Keratinocyte (primary cell): ENCODE data around the gene HBB. TPM values are rescaled to one million over a fixed set of nuclear protein-coding genes. Genes with fewer than 3 reads are reported as not detected.

Experiments used
- DNase-seq: peaks from one replicate; pipeline ENCODE4 v3.0.0-alpha.2; 2011; ENCODE audit warnings: low read depth, missing footprints, low spot score
- FAIRE-seq: peaks from 2 replicates; lab custom pipeline; 2011; peaks lifted over from hg19 to GRCh38; lab: Jason Lieb, UNC
- H2AFZ ChIP-seq: 2 replicates; pipeline ENCODE4 v1.6.0; 2012; ENCODE audit warnings: low read length, control low read depth, inconsistent platforms; ENCODE audit not compliant: control insufficient read depth
- H3K27ac ChIP-seq: 2 replicates; pipeline ENCODE4 v1.5.1; 2011; ENCODE audit warnings: low read length; ENCODE audit not compliant: control insufficient read depth, insufficient read depth
- H3K27me3 ChIP-seq: 3 replicates; pipeline ENCODE4 v1.6.0; 2011; ENCODE audit warnings: low read length; ENCODE audit not compliant: control insufficient read depth, insufficient read depth; ENCODE audit errors: extremely low read depth
- H3K36me3 ChIP-seq, 2 experiments: 2 replicates in 1 of 2; 3 replicates in 1 of 2; pipeline ENCODE4 v1.5.1; 2011; ENCODE audit warnings: low read length in 2 of 2, mild to moderate bottlenecking in 1 of 2; ENCODE audit not compliant: control insufficient read depth in 2 of 2, insufficient read depth in 2 of 2; ENCODE audit errors: extremely low read depth in 1 of 2
- H3K4me1 ChIP-seq: 3 replicates; pipeline ENCODE4 v1.5.1; 2011; ENCODE audit warnings: low read length; ENCODE audit not compliant: control insufficient read depth, insufficient read depth; ENCODE audit errors: extremely low read depth
- H3K4me2 ChIP-seq: 3 replicates; pipeline ENCODE4 v1.6.0; 2011; ENCODE audit warnings: low read depth, low read length; ENCODE audit not compliant: control insufficient read depth, insufficient read depth; ENCODE audit errors: extremely low read depth
- H3K4me3 ChIP-seq, 3 experiments: fragments of 200-600 bp in 1 of 3; sonication (generic) in 1 of 3; 2 replicates in 2 of 3; 3 replicates in 1 of 3; pipeline ENCODE4 v1.5.1; 2011 to 2016; ENCODE audit warnings: low read length in 3 of 3, mild to moderate bottlenecking in 3 of 3, control low read depth in 2 of 3, inconsistent platforms in 1 of 3, low read depth in 1 of 3, mixed read lengths in 1 of 3, mixed run types in 1 of 3, moderate library complexity in 1 of 3; ENCODE audit not compliant: control insufficient read depth in 2 of 3, insufficient read depth in 2 of 3; ENCODE audit errors: extremely low read depth in 1 of 3
- H3K79me2 ChIP-seq: 2 replicates; pipeline ENCODE4 v1.6.0; 2012; ENCODE audit warnings: low read length; ENCODE audit not compliant: control insufficient read depth, insufficient read depth
- H3K9ac ChIP-seq: 3 replicates; pipeline ENCODE4 v1.6.0; 2011; ENCODE audit warnings: low read length; ENCODE audit not compliant: control insufficient read depth, insufficient read depth; ENCODE audit errors: extremely low read depth
- H3K9me1 ChIP-seq: 3 replicates; pipeline ENCODE4 v1.6.0; 2011; ENCODE audit warnings: low read length; ENCODE audit not compliant: control insufficient read depth, insufficient read depth; ENCODE audit errors: extremely low read depth
- H3K9me3 ChIP-seq: 2 replicates; pipeline ENCODE4 v1.5.1; 2012; ENCODE audit warnings: low read depth, low read length; ENCODE audit not compliant: control insufficient read depth
- H4K20me1 ChIP-seq: 3 replicates; pipeline ENCODE4 v1.6.0; 2011; ENCODE audit warnings: low read length; ENCODE audit not compliant: control insufficient read depth, insufficient read depth; ENCODE audit errors: extremely low read depth
- EZH2 ChIP-seq: IDR thresholded peaks from one replicate; pipeline ENCODE4 v1.6.1; 2012; ENCODE audit warnings: inconsistent platforms, mild to moderate bottlenecking, low read length, moderate library complexity
- dilution Hi-C: fragments of 300-500 bp; cut with MboI; formaldehyde crosslinking; loops from one replicate; pipeline ENCODE4 v1.7.0; 2020; ENCODE audit warnings: low sequenced_read_pairs; ENCODE audit not compliant: extremely low pct_ligation_motif_present
- polyA plus RNA-seq, 5 experiments: library from polyadenylated mRNA; depleted of rRNA in 3 of 5; stranded (reverse) in 3 of 5; stranded (forward) in 1 of 5; unstranded in 1 of 5; fragments of >200 nt; gene quantifications; 1 replicate in 1 of 5; 2 replicates in 3 of 5; 3 replicates in 1 of 5; pipeline versions ENCODE4 v1.2.1 to v1.2.3, GENCODE V29; 2011 to 2012; ENCODE audit warnings: missing spikeins in 2 of 5, low read depth in 1 of 5, low replicate concordance in 1 of 5
- TF ChIP-seq, protein P1 (sequence below), 3 experiments: IDR thresholded peaks in 1 of 3; conservative IDR thresholded peaks in 1 of 3; optimal IDR thresholded peaks in 1 of 3; 2 replicates in 2 of 3; 3 replicates in 1 of 3; pipeline versions ENCODE3 to v1.5.1; 2011; ENCODE audit warnings: low read length in 3 of 3, mild to moderate bottlenecking in 3 of 3, moderate library complexity in 2 of 3, control low read depth in 1 of 3, inconsistent platforms in 1 of 3; ENCODE audit not compliant: insufficient read depth in 2 of 3; ENCODE audit errors: extremely low read depth in 1 of 3

Gene HBB
- polyA plus RNA-seq, 1 donor (not counting 4 experiments of a cell fraction or from before 2014, with no cell fraction given): not detected

DNA sequence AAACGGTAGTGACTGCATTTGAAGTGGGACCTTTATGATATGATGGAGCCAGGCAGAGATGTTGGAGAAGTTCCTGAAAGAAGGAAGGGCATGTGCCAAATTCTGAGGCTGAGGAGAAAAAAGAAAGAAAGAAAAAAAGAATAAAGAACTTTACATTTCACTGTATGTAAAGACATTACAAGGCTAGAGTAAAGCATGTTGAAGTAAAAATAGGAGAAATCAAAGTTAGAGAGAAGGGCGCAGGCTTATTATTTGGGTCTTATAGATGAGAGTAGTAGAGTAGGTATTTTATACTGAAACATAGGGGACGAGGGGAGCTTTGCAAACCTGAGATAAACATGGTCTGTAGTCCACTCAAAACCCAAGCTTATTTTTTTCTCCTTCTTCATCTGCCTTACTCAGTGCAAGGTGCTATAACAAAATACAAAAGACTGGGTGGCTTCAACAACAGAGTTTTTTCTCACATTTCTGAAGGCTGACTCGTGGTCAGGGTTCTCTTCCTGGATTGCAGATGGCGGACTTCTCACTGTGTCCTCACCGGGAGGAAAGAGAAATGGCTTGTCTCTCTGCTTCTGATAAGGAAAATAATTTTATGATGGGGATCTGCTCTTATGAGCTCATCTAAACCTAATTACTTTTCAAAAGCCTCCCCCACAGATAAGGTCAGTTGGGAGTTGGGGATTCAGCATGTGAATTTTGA lies 20.1 kb upstream of the HBB start:
- Histone ChIP-seq H3K36me3 (no peaks in the 10 kb centered on the region), H3K4me2 (no peak overlapping the region), H3K27ac (no peak overlapping the region), H4K20me1 (no peaks in the 10 kb centered on the region), H2AFZ (no peak overlapping the region), H3K9me3 (no peaks in the 10 kb centered on the region), H3K4me3 (no peak overlapping the region), H3K79me2 (no peaks in the 10 kb centered on the region), H3K4me1 (no peaks in the 10 kb centered on the region), H3K9me1 (no peaks in the 10 kb centered on the region), H3K9ac (no peak overlapping the region), H3K27me3 (no peaks in the 10 kb centered on the region)
- no peak for DNase-seq
- FAIRE-seq: no peak
- TF ChIP-seq, protein P1, sequence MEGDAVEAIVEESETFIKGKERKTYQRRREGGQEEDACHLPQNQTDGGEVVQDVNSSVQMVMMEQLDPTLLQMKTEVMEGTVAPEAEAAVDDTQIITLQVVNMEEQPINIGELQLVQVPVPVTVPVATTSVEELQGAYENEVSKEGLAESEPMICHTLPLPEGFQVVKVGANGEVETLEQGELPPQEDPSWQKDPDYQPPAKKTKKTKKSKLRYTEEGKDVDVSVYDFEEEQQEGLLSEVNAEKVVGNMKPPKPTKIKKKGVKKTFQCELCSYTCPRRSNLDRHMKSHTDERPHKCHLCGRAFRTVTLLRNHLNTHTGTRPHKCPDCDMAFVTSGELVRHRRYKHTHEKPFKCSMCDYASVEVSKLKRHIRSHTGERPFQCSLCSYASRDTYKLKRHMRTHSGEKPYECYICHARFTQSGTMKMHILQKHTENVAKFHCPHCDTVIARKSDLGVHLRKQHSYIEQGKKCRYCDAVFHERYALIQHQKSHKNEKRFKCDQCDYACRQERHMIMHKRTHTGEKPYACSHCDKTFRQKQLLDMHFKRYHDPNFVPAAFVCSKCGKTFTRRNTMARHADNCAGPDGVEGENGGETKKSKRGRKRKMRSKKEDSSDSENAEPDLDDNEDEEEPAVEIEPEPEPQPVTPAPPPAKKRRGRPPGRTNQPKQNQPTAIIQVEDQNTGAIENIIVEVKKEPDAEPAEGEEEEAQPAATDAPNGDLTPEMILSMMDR (optimal IDR thresholded peaks at IDR 0.05 in 1 of 3, IDR thresholded peaks at IDR 0.05 in 1 of 3, conservative IDR thresholded peaks at IDR 0.05 in 1 of 3; ENCODE audit: extremely low read depth in 1 of 3, insufficient read depth in 2 of 3, low read length in 3 of 3): no peak
- TF ChIP-seq EZH2: no peak
- dilution Hi-C loops: no loop called here

DNA sequence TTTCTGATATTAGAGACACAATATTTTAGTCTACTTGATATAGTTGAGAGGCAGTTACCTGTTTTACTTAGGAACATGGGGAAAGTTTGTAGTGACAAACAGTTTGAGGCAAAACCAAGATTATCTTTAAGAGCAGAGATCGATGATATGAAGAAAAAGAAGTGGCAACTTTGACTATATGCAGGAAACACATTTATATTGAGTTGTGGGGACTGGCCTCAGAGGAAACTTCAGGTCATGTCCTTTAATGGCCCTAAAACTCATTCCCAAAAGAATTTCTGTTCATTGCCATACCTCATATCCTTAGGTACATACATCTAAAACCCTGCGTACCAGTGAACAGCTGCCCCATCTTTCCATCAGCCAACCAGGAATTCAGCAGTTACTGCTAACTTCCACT lies 18.3 kb upstream of the HBB start:
- dilution Hi-C loops: no loop called here
- H3K4me1 ChIP-seq: no peaks in the 10 kb centered on the region
- no peaks in the 10 kb centered on the region for H4K20me1 ChIP-seq
- no peaks in the 10 kb centered on the region for H3K9me1 ChIP-seq
- no peak overlapping the region for H2AFZ ChIP-seq
- H3K27ac ChIP-seq: no peak overlapping the region
- H3K36me3 ChIP-seq: no peaks in the 10 kb centered on the region
- no peak for FAIRE-seq
- TF ChIP-seq, protein P1 (optimal IDR thresholded peaks at IDR 0.05 in 1 of 3, IDR thresholded peaks at IDR 0.05 in 1 of 3, conservative IDR thresholded peaks at IDR 0.05 in 1 of 3; ENCODE audit: extremely low read depth in 1 of 3, insufficient read depth in 2 of 3, low read length in 3 of 3): no peak
- TF ChIP-seq EZH2: no peak
- no peaks in the 10 kb centered on the region for H3K79me2 ChIP-seq
- no peak overlapping the region for H3K9ac ChIP-seq
- no peak for DNase-seq
- H3K4me2 ChIP-seq: no peak overlapping the region
- no peaks in the 10 kb centered on the region for H3K9me3 ChIP-seq
- no peaks in the 10 kb centered on the region for H3K27me3 ChIP-seq
- no peak overlapping the region for H3K4me3 ChIP-seq
